ENCODE data around the gene PC.

Gene PC

DNA sequence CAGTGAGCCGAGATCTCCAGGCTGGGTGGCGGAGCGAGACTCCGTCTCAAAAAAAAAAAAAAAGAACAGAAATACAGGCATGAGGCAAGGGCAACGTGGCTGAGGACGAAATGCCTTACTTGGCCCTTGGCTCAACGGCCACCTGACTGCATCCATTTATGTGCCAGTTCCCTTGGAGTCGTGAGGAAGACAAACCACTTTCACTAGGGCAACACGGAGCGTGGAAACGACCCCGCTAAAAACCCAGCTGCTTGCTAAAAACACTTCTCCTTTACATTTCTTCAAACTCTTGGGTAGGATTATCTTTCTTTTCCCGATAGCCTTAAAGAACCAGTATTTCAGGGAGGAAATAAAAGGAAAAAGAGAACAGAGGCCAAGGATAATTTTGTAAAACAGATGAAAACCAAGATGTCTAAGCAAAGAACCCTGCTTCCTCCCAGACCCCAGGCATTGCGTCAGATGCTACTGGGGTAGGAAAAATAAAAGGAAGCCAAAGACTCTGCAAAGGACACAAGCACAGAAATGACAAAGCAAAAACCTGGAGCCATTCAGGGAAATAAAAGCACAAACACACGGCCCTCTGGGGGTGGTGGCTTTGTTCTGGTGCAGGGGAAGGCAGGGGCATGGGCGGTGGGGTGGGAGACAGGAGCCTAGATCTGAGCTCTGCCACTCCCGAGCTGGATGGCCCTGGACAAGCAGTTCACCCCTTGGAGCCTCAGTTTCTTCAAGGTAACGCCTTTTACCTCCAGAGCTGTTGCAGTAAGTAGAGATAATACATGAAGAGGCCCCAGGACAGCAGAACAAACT is 37.0 kb downstream of the PC start:
- TF ChIP-seq CTCF (IDR thresholded peaks at IDR 0.05; ENCODE audit: poor library complexity, severe bottlenecking) = no peak
- H3K4me1 ChIP-seq (ENCODE audit: insufficient read depth, poor library complexity, severe bottlenecking) = no peaks in the 10 kb centered on the region
- no peaks in the 10 kb centered on the region for H3K36me3 ChIP-seq (ENCODE audit: low read depth)
- H3K27ac ChIP-seq (ENCODE audit: poor library complexity, severe bottlenecking) = no peak overlapping the region
- ATAC-seq (ENCODE audit: low read depth) = no peak
- H3K9me3 ChIP-seq (ENCODE audit: severe bottlenecking) = no peaks in the 10 kb centered on the region
- H3K27me3 ChIP-seq (ENCODE audit: insufficient read depth, poor library complexity, severe bottlenecking) = no peaks in the 10 kb centered on the region
- DNase-seq (ENCODE audit: low spot score) = no peak
- no peak overlapping the region for H3K4me3 ChIP-seq (ENCODE audit: severe bottlenecking)

- H3K4me1 ChIP-seq (ENCODE audit: insufficient read depth, poor library complexity, severe bottlenecking) = no peaks in the 10 kb centered on the region
These were observed 38.3 kb downstream of the PC start for GRCh38 chr11:66919923-66920322.

GRCh38 chr11:66918741-66919140 is 39.4 kb downstream of the PC start:
- Histone ChIP-seq H3K4me1 (ENCODE audit: insufficient read depth, poor library complexity, severe bottlenecking) (no peaks in the 10 kb centered on the region), H3K27ac (ENCODE audit: poor library complexity, severe bottlenecking) (no peak overlapping the region), H3K36me3 (ENCODE audit: low read depth) (no peaks in the 10 kb centered on the region), H3K27me3 (ENCODE audit: insufficient read depth, poor library complexity, severe bottlenecking) (no peaks in the 10 kb centered on the region), H3K4me3 (ENCODE audit: severe bottlenecking) (no peak overlapping the region), H3K9me3 (ENCODE audit: severe bottlenecking) (no peaks in the 10 kb centered on the region)
- TF ChIP-seq CTCF (IDR thresholded peaks at IDR 0.05; ENCODE audit: poor library complexity, severe bottlenecking) = no peak
- DNase-seq (ENCODE audit: low spot score) (no peak), ATAC-seq (ENCODE audit: low read depth) (no peak)

More at GRCh38 chr11:66919923-66920322, 38.3 kb downstream of the PC start:
- TF ChIP-seq CTCF (IDR thresholded peaks at IDR 0.05; ENCODE audit: poor library complexity, severe bottlenecking) = no peak
- no peaks in the 10 kb centered on the region for H3K36me3 ChIP-seq (ENCODE audit: low read depth)
- no peak overlapping the region for H3K27ac ChIP-seq (ENCODE audit: poor library complexity, severe bottlenecking)
- no peaks in the 10 kb centered on the region for H3K9me3 ChIP-seq (ENCODE audit: severe bottlenecking)
- ATAC-seq (ENCODE audit: low read depth) (no peak), DNase-seq (ENCODE audit: low spot score) (no peak)
- no peaks in the 10 kb centered on the region for H3K27me3 ChIP-seq (ENCODE audit: insufficient read depth, poor library complexity, severe bottlenecking)
- no peak overlapping the region for H3K4me3 ChIP-seq (ENCODE audit: severe bottlenecking)

DNA sequence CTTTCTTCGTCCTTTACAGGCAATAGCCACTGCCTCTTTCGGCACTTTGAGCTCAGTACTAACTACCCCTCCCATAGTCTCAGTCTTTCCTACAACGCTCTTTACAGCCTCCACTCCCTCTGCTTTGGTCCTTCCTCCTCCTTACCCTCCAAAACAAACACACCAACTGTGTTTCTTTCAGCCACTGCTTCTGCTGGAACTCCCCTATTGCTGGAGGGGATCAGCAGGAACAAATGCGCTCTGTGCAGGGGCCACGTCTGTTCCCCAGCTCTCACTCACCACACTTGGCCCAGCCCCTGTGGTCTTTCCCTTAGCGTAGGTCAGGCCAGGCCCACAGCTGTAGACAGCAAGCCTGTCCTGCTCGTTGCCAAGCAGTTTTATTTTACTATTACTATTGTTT is 42.3 kb downstream of the PC start:
- Histone ChIP-seq H3K27ac (ENCODE audit: poor library complexity, severe bottlenecking) (no peak overlapping the region), H3K4me1 (ENCODE audit: insufficient read depth, poor library complexity, severe bottlenecking) (no peaks in the 10 kb centered on the region), H3K4me3 (ENCODE audit: severe bottlenecking) (no peak overlapping the region), H3K9me3 (ENCODE audit: severe bottlenecking) (no peaks in the 10 kb centered on the region), H3K36me3 (ENCODE audit: low read depth) (no peaks in the 10 kb centered on the region), H3K27me3 (ENCODE audit: insufficient read depth, poor library complexity, severe bottlenecking) (no peaks in the 10 kb centered on the region)
- no peak for ATAC-seq (ENCODE audit: low read depth)
- no peak for TF ChIP-seq CTCF (IDR thresholded peaks at IDR 0.05; ENCODE audit: poor library complexity, severe bottlenecking)
- DNase-seq (ENCODE audit: low spot score) = no peak
